Measurements from ENCODE around the gene SUGT1.

The SUGT1 gene

GRCh38 chr13:52638666-52639328, 13.8 kb upstream of the SUGT1 start:
- H3K4me3 ChIP-seq (ENCODE audit: low read length, poor library complexity, severe bottlenecking) = no peak overlapping the region
- no peaks in the 10 kb centered on the region for H4K20me1 ChIP-seq (ENCODE audit: insufficient read depth, low read length, poor library complexity, severe bottlenecking)
- no peaks in the 10 kb centered on the region for H3K9me3 ChIP-seq (ENCODE audit: insufficient read depth, low read depth, low read length)
- TF ChIP-seq CTCF (conservative IDR thresholded peaks at IDR 0.05; ENCODE audit: low read length) (no peak), EZH2phosphoT487 (IDR thresholded peaks at IDR 0.05; ENCODE audit: borderline replicate concordance) (no peak)
- no peaks in the 10 kb centered on the region for H3K79me2 ChIP-seq (ENCODE audit: insufficient read depth, low read length)
- no peak overlapping the region for H3K4me2 ChIP-seq (ENCODE audit: low read depth, low read length, poor library complexity, severe bottlenecking)
- no peaks in the 10 kb centered on the region for H3K27me3 ChIP-seq (ENCODE audit: insufficient read depth, low read length, poor library complexity, severe bottlenecking)
- H3F3A ChIP-seq (ENCODE audit: low read depth) = no peaks in the 10 kb centered on the region
- H3K9ac ChIP-seq (ENCODE audit: low read depth, low read length, poor library complexity, severe bottlenecking) = no peak overlapping the region
- H3K36me3 ChIP-seq (ENCODE audit: insufficient read depth, low read length) = peaks cover 41% of the 10 kb centered on the region; the same call in 1 of the 2 replicates
- no peaks in the 10 kb centered on the region for H3K9me2 ChIP-seq (replicated peaks; ENCODE audit: low read depth, low read length)
- H3K4me1 ChIP-seq (ENCODE audit: insufficient read depth, low read length, poor library complexity, severe bottlenecking) = no peaks in the 10 kb centered on the region
- H2AFZ ChIP-seq (ENCODE audit: low read length) = no peak overlapping the region

- H3K4me3 ChIP-seq (ENCODE audit: low read length, poor library complexity, severe bottlenecking) = no peak within 1 kb of the TSS
- H3K9me3 ChIP-seq (ENCODE audit: insufficient read depth, low read depth, low read length) = no peaks in the 10 kb centered on the region
- no peak within 1 kb of the TSS for H3K4me2 ChIP-seq (ENCODE audit: low read depth, low read length, poor library complexity, severe bottlenecking)
- TF ChIP-seq CTCF (conservative IDR thresholded peaks at IDR 0.05; ENCODE audit: low read length) (no peak), EZH2phosphoT487 (IDR thresholded peaks at IDR 0.05; ENCODE audit: borderline replicate concordance) (no peak)
- H3K79me2 ChIP-seq (ENCODE audit: insufficient read depth, low read length) = no peaks in the 10 kb centered on the region
- H3K9ac ChIP-seq (ENCODE audit: low read depth, low read length, poor library complexity, severe bottlenecking) = no peak within 1 kb of the TSS
- no peaks in the 10 kb centered on the region for H3K9me2 ChIP-seq (replicated peaks; ENCODE audit: low read depth, low read length)
- H3K36me3 ChIP-seq (ENCODE audit: insufficient read depth, low read length) = peaks cover 43% of the 10 kb centered on the region; the same call in 1 of the 2 replicates
- no peaks in the 10 kb centered on the region for H3F3A ChIP-seq (ENCODE audit: low read depth)
- no peak within 1 kb of the TSS for H2AFZ ChIP-seq (ENCODE audit: low read length)
- H3K4me1 ChIP-seq (ENCODE audit: insufficient read depth, low read length, poor library complexity, severe bottlenecking) = no peaks in the 10 kb centered on the region
- H4K20me1 ChIP-seq (ENCODE audit: insufficient read depth, low read length, poor library complexity, severe bottlenecking) = no peaks in the 10 kb centered on the region
- no peaks in the 10 kb centered on the region for H3K27me3 ChIP-seq (ENCODE audit: insufficient read depth, low read length, poor library complexity, severe bottlenecking)
Measured at GRCh38 chr13:52642131-52642530, 10.5 kb upstream of the SUGT1 start, which contains the start of gene HNRNPA1L2. TSS of gene HNRNPA1L2 (plus strand) at chr13:52642431. CDS start at chr13:52642493, 62 bp downstream.

GRCh38 chr13:52644108-52644507, 8.5 kb upstream of the SUGT1 start:
- no peak overlapping the region for H3K9ac ChIP-seq (ENCODE audit: low read depth, low read length, poor library complexity, severe bottlenecking)
- no peaks in the 10 kb centered on the region for H4K20me1 ChIP-seq (ENCODE audit: insufficient read depth, low read length, poor library complexity, severe bottlenecking)
- no peaks in the 10 kb centered on the region for H3K27me3 ChIP-seq (ENCODE audit: insufficient read depth, low read length, poor library complexity, severe bottlenecking)
- TF ChIP-seq EZH2phosphoT487 (IDR thresholded peaks at IDR 0.05; ENCODE audit: borderline replicate concordance) (no peak), CTCF (conservative IDR thresholded peaks at IDR 0.05; ENCODE audit: low read length) (no peak)
- H3F3A ChIP-seq (ENCODE audit: low read depth) = no peaks in the 10 kb centered on the region
- no peaks in the 10 kb centered on the region for H3K9me3 ChIP-seq (ENCODE audit: insufficient read depth, low read depth, low read length)
- H3K4me1 ChIP-seq (ENCODE audit: insufficient read depth, low read length, poor library complexity, severe bottlenecking) = no peaks in the 10 kb centered on the region
- H3K79me2 ChIP-seq (ENCODE audit: insufficient read depth, low read length) = no peaks in the 10 kb centered on the region
- peaks cover 28% of the 10 kb centered on the region; the same call in 1 of the 2 replicates for H3K36me3 ChIP-seq (ENCODE audit: insufficient read depth, low read length)
- H3K4me2 ChIP-seq (ENCODE audit: low read depth, low read length, poor library complexity, severe bottlenecking) = no peak overlapping the region
- no peak overlapping the region for H3K4me3 ChIP-seq (ENCODE audit: low read length, poor library complexity, severe bottlenecking)
- H3K9me2 ChIP-seq (replicated peaks; ENCODE audit: low read depth, low read length) = no peaks in the 10 kb centered on the region
- H2AFZ ChIP-seq (ENCODE audit: low read length) = no peak overlapping the region

Measured in Loucy (cell line).